Mucosa of stomach (tissue), 1 donor: Measurements from ENCODE around the gene ACSL5.
"Not testable (repeated sequence)": the region's sequence is repeated elsewhere in the genome, so short reads cannot be mapped to it uniquely, and the experiment has no call there.

Source experiments
- H3K27me3 ChIP-seq: one replicate; pipeline ENCODE4 v1.7.0; 2013; ENCODE audit warnings: mild to moderate bottlenecking, low read length; ENCODE audit not compliant: control insufficient read depth, insufficient read depth
- H3K36me3 ChIP-seq: one replicate; pipeline ENCODE4 v1.7.0; 2013; ENCODE audit warnings: low read length; ENCODE audit not compliant: control insufficient read depth, insufficient read depth
- H3K4me1 ChIP-seq: one replicate; pipeline ENCODE4 v1.7.0; 2013; ENCODE audit warnings: mild to moderate bottlenecking, low read length; ENCODE audit not compliant: control insufficient read depth, insufficient read depth
- H3K4me3 ChIP-seq: one replicate; pipeline ENCODE4 v1.7.0; 2013; ENCODE audit warnings: low read length
- H3K9ac ChIP-seq: one replicate; pipeline ENCODE4 v1.7.0; 2013; ENCODE audit warnings: mild to moderate bottlenecking, low read length, moderate library complexity
- H3K9me3 ChIP-seq: one replicate; pipeline ENCODE4 v1.7.0; 2013; ENCODE audit warnings: mild to moderate bottlenecking, low read length, moderate library complexity; ENCODE audit not compliant: control insufficient read depth
- donor health status: Pancreatic carcinoma.

Gene ACSL5

GRCh38 chr10:112384141-112384540 is 10.2 kb downstream of the ACSL5 start:
- Histone ChIP-seq H3K9ac (no peak overlapping the region), H3K9me3 (no peaks in the 10 kb centered on the region), H3K36me3 (no peaks in the 10 kb centered on the region), H3K4me3 (no peak overlapping the region), H3K27me3 (no peaks in the 10 kb centered on the region), H3K4me1 (peaks cover 59% of the 10 kb centered on the region)

DNA sequence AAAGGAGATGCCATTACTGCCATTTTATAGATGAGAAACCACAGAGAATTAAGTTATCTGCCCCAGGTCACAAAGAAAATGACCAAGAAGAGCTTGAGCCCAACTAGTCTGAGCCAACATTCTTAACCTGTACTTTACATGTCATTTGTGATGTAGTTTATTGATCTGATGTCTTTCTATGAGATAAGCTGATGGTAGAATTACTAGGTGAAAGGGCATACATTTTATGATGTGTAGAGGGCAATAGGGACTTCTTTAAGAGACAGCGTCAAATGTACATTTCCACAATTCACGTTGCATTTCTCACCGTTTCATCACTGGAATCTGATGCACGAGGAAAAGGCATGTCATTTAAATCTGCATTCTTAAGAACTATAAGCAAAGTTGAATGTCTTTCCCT is 11.3 kb downstream of the ACSL5 start:
- Histone ChIP-seq H3K9ac (no peak overlapping the region), H3K36me3 (no peaks in the 10 kb centered on the region), H3K4me1 (peaks cover 59% of the 10 kb centered on the region), H3K27me3 (no peaks in the 10 kb centered on the region), H3K4me3 (no peak overlapping the region), H3K9me3 (no peaks in the 10 kb centered on the region)

- H3K4me3 ChIP-seq, H3K9ac ChIP-seq, H3K36me3 ChIP-seq, H3K27me3 ChIP-seq, H3K9me3 ChIP-seq: not testable (repeated sequence)
- peaks cover 47% of the 10 kb centered on the region for H3K4me1 ChIP-seq
These were observed 14.1 kb downstream of the ACSL5 start for GRCh38 chr10:112388056-112388455.

DNA sequence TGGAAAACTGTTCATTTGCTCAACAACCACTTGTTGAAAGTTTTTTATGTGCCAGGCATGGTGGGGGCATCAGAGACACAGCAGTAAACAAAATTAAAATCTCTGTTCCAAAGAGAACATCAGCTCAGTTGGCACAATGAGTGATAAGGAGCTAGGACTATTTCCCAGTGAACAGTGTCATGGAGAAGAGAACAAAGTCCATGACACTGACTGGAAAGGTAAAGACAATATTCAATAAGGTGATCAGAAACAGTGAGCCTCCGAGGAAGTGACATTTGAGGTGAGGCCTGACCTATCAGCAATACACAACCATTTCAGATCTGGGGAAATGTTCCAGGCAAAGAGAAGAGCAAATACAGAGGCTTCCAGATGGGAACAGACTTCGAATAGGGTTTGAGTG is 14.6 kb downstream of the ACSL5 start:
- Histone ChIP-seq H3K4me3 (no peak overlapping the region), H3K36me3 (no peaks in the 10 kb centered on the region), H3K27me3 (no peaks in the 10 kb centered on the region), H3K9me3 (no peaks in the 10 kb centered on the region), H3K9ac (no peak overlapping the region), H3K4me1 (peaks cover 44% of the 10 kb centered on the region)

DNA sequence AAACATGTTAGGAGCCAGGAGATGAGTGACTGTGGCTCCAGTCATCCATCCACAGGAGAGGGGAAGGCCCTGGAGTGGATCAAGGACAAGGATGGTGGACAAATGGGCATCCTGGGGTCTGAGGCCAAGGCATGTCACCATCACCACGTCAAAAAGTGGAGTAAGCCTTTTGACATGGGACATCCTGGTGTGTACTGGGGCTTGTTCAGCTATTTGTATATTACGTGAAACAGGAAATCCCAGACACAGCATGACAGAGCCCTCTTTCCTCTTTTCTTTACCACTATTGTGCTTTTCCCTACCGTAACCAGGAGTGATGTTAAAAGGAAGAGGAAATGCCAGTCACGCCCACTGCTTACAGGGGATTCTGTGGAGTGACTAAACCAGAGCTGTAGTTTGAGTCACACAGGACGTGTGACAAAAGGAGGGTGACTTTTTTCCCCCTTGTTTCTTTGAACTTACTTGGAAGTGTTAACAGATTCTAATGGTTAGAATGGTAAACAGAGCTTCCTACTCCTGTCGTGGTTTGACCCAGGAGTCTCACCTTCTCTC is 15.4 kb downstream of the ACSL5 start:
- Histone ChIP-seq H3K36me3 (no peaks in the 10 kb centered on the region), H3K27me3 (no peaks in the 10 kb centered on the region), H3K4me1 (peaks cover 43% of the 10 kb centered on the region), H3K9ac (no peak overlapping the region), H3K9me3 (no peaks in the 10 kb centered on the region), H3K4me3 (no peak overlapping the region)

GRCh38 chr10:112390125-112390703 is 16.3 kb downstream of the ACSL5 start:
- Histone ChIP-seq H3K9ac (no peak overlapping the region), H3K4me3 (no peak overlapping the region), H3K27me3 (no peaks in the 10 kb centered on the region), H3K36me3 (no peaks in the 10 kb centered on the region), H3K9me3 (no peaks in the 10 kb centered on the region), H3K4me1 (peaks cover 43% of the 10 kb centered on the region)

DNA sequence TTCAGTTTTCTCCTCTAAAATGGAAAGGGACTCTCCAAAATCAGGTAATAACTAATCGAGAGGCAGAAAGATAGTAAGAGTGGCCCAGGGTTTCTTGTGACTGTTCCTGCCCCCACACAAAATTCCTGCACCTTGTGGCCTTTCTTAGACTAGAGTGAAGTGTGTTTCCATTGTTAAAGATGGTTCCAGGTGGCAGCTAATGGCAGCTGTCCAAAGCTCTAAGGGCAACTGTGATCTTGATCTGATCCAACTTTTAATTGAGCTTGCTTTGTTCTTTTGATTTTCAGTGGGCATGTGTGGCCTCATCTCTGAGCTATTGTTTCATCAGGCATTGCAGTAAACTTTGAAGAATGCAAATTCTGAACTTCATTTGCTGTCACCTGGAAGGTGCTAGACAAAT is 19.4 kb downstream of the ACSL5 start:
- H3K9me3 ChIP-seq = no peaks in the 10 kb centered on the region
- no peak overlapping the region for H3K9ac ChIP-seq
- H3K4me3 ChIP-seq = no peak overlapping the region
- H3K4me1 ChIP-seq = peaks cover 37% of the 10 kb centered on the region
- no peaks in the 10 kb centered on the region for H3K27me3 ChIP-seq
- H3K36me3 ChIP-seq = no peaks in the 10 kb centered on the region

DNA sequence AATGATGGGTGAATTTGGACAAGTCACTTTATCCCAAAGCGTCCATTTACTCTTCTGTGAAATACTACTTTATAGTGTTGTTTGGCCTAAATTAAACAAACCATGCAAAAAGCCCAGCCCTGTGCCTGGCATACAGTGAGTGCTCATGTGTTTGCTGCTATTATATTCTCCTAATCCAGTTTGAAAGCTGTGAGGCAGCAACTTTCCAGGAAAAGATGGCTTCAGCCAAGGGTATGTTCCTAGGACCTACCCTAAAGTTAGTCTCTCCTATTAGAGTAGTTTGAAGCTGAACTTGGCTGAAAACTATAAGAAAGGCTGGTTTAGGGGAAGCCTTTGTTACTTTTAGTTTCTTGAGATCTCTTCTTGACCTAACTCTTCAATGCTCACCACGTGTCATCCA is 19.9 kb downstream of the ACSL5 start:
- H3K4me1 ChIP-seq = peaks cover 32% of the 10 kb centered on the region
- no peak overlapping the region for H3K4me3 ChIP-seq
- no peaks in the 10 kb centered on the region for H3K9me3 ChIP-seq
- no peaks in the 10 kb centered on the region for H3K36me3 ChIP-seq
- H3K27me3 ChIP-seq = no peaks in the 10 kb centered on the region
- no peak overlapping the region for H3K9ac ChIP-seq

DNA sequence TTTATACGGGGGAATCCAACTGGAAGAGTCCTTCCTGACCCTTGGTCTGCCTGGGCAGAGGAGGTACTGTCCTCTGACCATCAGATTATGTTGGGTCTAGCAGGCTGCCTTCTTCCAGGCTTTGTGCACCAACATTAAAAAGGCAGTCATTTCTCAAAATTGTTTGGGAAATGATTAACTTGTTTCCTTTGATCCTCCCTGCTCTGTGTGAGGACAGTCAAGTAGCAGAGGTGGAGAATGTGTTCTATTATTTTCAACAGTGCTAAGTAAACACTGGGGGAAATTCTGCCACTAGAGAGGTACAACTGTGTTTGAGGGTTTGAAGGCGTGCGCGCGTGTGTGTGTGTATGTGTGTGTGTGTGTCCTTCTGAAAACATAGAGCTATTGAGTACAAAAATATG is 20.6 kb downstream of the ACSL5 start:
- no peak overlapping the region for H3K4me3 ChIP-seq
- no peak overlapping the region for H3K9ac ChIP-seq
- H3K4me1 ChIP-seq = peaks cover 26% of the 10 kb centered on the region
- H3K9me3 ChIP-seq = no peaks in the 10 kb centered on the region
- H3K27me3 ChIP-seq = no peaks in the 10 kb centered on the region
- no peaks in the 10 kb centered on the region for H3K36me3 ChIP-seq

DNA sequence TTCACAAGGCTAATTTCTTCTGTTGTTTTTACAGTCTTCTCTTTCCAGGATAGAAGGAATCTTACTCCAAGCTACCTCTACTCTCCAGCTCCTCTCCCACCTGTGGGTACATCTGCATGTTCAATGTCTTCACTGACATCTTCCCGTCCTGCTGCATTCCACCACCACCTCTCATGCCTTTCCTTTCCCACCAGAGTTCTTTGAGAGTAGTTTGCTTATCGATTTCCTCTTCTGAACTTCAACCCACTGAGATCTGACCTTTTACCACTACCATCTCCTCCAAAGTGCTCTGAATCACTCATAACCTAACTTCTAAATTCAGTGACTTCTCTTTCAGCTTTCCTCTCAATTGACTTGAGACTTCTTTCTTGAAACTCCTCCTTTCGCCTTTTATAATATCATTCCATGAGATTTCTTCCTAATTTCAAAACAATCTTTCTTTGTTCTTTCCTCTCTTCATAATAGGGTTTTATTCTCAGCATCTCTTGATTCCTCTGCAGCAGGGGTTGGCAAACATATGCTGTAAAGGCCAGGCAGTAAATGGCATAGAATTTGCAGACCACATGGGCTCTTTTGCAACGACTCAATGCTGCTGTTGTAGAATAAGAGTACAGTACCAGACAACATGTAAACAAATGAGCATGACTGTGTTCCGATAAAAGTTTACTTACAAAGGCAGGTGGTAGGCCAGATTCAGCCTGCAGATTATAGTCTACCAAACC is 22.1 kb downstream of the ACSL5 start:
- Histone ChIP-seq H3K9ac (no peak overlapping the region), H3K27me3 (no peaks in the 10 kb centered on the region), H3K4me1 (peaks cover 23% of the 10 kb centered on the region), H3K36me3 (no peaks in the 10 kb centered on the region), H3K9me3 (no peaks in the 10 kb centered on the region), H3K4me3 (no peak overlapping the region)

- Histone ChIP-seq H3K9me3 (no peaks in the 10 kb centered on the region), H3K4me3 (no peak overlapping the region), H3K36me3 (no peaks in the 10 kb centered on the region), H3K4me1 (peaks cover 27% of the 10 kb centered on the region), H3K27me3 (no peaks in the 10 kb centered on the region), H3K9ac (no peak overlapping the region)
These were observed 23.7 kb downstream of the ACSL5 start for GRCh38 chr10:112397592-112397991.

DNA sequence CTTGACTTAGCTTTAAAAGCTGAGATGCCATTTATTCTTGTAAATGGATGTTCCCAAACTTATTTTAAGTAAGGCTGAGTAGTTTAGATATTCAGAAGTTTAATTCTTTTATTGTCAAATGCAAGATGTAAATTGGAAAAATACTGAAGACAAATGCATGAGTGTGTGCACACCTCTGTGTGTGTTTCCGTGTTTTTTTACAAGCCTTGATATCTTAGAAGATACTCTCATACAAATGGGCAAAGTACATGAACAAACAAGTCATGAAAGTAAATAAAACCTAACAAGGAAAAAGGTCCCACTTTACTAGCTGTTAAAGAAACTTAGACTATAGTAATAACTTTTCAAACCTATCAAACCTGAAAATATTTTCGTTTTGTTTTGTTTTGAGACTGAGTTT is 29.0 kb downstream of the ACSL5 start:
- no peaks in the 10 kb centered on the region for H3K27me3 ChIP-seq
- no peak overlapping the region for H3K4me3 ChIP-seq
- H3K4me1 ChIP-seq = peaks cover 22% of the 10 kb centered on the region
- H3K36me3 ChIP-seq = peaks cover 6% of the 10 kb centered on the region
- no peak overlapping the region for H3K9ac ChIP-seq
- no peaks in the 10 kb centered on the region for H3K9me3 ChIP-seq
